GM15510 (cell line): Measurements from ENCODE around the gene MKLN1.

Experiments
- POLR2A ChIP-seq: IDR thresholded peaks from 3 replicates; pipeline ENCODE4 v1.6.1; 2011; ENCODE audit warnings: borderline replicate concordance; ENCODE audit not compliant: insufficient read length; ENCODE audit errors: extremely low read depth

The MKLN1 gene

DNA sequence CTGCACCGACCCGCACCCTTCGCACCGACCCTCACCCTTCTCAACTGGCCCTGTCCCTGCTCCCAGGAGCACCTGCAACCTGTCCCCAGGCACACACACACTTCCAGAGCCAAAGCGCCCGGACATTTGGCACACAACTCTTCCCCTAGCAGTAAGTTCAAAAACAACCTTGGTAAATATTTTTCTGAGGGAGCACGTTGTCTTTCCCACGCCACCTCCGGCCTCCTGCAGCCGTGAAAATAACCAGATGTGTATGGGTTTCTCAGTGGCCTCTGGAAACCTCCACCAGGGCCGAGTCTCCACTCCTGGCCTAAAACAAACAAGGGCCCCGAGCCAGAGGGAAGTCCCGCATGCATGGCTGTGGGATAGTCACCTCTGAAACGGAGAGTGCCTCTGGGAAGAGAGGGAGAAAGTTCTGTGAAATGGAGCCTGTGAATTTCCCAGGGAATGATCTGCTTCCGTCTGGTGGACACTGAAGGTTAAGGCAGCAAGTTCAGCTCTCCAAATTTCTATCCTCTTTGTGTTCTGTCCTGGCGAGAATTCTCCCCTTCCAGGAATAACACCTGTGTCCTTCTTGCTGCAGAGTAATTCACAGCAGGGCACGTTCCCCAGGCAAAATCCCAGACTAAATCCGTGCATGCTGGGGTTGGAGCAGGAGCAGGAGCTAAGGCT, 213.0 kb downstream of the MKLN1 start:
- no peak for TF ChIP-seq POLR2A

DNA sequence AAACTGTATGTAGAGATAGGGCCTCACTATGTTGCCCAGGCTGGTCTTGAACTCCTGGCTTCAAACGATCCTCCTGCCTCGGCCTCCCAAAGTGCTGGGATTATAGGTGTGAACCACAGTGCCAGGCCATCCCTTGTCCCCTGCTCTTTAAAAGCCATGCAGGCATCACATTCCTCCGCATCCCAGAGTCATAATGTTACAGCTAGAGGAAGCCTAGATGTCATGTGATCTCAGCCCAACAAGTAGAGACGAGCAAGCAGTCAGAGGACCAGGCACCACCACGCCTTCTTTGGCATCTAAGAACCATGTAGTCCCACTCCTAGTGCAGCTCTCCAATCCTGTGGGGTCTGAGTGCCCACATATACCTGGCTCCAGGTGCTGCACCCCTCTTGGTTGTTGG, 215.6 kb downstream of the MKLN1 start:
- no peak for TF ChIP-seq POLR2A

DNA sequence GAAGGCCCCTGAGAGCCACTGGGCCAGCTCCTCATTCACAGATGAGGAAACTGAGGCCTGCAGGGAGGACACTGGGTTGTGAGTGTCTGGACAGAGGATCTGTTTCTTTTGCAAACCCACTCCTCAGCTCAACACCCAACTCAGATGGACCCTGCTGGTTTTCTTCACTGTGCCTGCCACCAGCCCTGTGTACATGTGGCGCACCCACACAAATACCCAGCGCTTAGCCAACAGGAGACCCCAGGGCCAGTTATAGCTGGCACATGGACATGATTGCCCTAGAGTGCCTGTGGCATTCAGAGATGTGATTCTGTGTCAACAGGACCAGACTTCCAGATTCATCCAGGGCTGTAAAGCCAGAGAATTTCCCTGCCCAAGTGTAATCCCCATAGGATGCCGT, 216.3 kb downstream of the MKLN1 start:
- no peak for TF ChIP-seq POLR2A

GRCh38 chr7:131544449-131545301, 217.0 kb downstream of the MKLN1 start:
- TF ChIP-seq POLR2A, result no peak

- no peak for TF ChIP-seq POLR2A
These were observed 218.4 kb downstream of the MKLN1 start for GRCh38 chr7:131546126-131546525.
